Chondrocyte (in vitro differentiated cells): ENCODE results near the gene TMEM92. TPM values are rescaled to one million over a fixed set of nuclear protein-coding genes. Genes with fewer than 3 reads are reported as not detected.
A peak's percentile ranks its signal among the peaks of the same experiment; 100 is the strongest.

Experiments used
- DNase-seq: peaks from one replicate; pipeline ENCODE4 v3.0.0; 2021; ENCODE audit warnings: mixed read lengths, low spot score
- H3K27ac Mint-ChIP-seq: one replicate; pipeline ENCODE4 v1.8.0; 2021; ENCODE audit warnings: mild to moderate bottlenecking, moderate library complexity, mixed read lengths; ENCODE audit not compliant: unreplicated experiment
- H3K27me3 Mint-ChIP-seq: 2 replicates; pipeline ENCODE4 v1.8.0; 2021; ENCODE audit warnings: low read depth, mixed read lengths
- H3K36me3 Mint-ChIP-seq: 2 replicates; pipeline ENCODE4 v1.8.0; 2021; ENCODE audit warnings: low read depth, mixed read lengths
- H3K4me1 Mint-ChIP-seq: 2 replicates; pipeline ENCODE4 v1.8.0; 2021; ENCODE audit warnings: low read depth, mild to moderate bottlenecking, mixed read lengths
- H3K4me3 Mint-ChIP-seq: one replicate; pipeline ENCODE4 v1.8.0; 2021; ENCODE audit warnings: mild to moderate bottlenecking, moderate library complexity, mixed read lengths; ENCODE audit not compliant: unreplicated experiment
- H3K9me3 Mint-ChIP-seq: 2 replicates; pipeline ENCODE4 v1.8.0; 2021; ENCODE audit warnings: low read depth, mixed read lengths
- CTCF ChIP-seq: fragments of 200-600 bp; sonication (generic); IDR thresholded peaks from 2 replicates; pipeline ENCODE4 v1.5.0; 2021; ENCODE audit warnings: antibody characterized with exemption, mild to moderate bottlenecking, moderate library complexity
- total RNA-seq: library from RNA; stranded (reverse); gene quantifications from 3 replicates; pipeline ENCODE4 v1.2.1, GENCODE V29; 2021

TMEM92 gene
- total RNA-seq, 1 donor from 2014 or later: 1.6 TPM

- Mint-ChIP-seq H3K36me3 (peaks cover 1% of the 10 kb centered on the region), H3K9me3 (peaks cover 7% of the 10 kb centered on the region), H3K27ac (peak overlapping the region; percentile 90), H3K27me3 (no peaks in the 10 kb centered on the region), H3K4me3 (no peak overlapping the region), H3K4me1 (peaks cover 60% of the 10 kb centered on the region)
- no peak for DNase-seq
- no peak for TF ChIP-seq CTCF
Observed at GRCh38 chr17:50239937-50240336, 34.3 kb upstream of the TMEM92 start.

GRCh38 chr17:50240851-50241250 is 33.4 kb upstream of the TMEM92 start:
- no peak for TF ChIP-seq CTCF
- peak overlapping the region; percentile 90 for H3K27ac Mint-ChIP-seq
- no peak for DNase-seq
- H3K4me1 Mint-ChIP-seq: peaks cover 55% of the 10 kb centered on the region
- H3K4me3 Mint-ChIP-seq: no peak overlapping the region
- H3K9me3 Mint-ChIP-seq: peaks cover 7% of the 10 kb centered on the region
- peaks cover 1% of the 10 kb centered on the region for H3K36me3 Mint-ChIP-seq
- H3K27me3 Mint-ChIP-seq: no peaks in the 10 kb centered on the region

- peaks cover 7% of the 10 kb centered on the region for H3K9me3 Mint-ChIP-seq
- H3K27ac Mint-ChIP-seq: peak overlapping the region; percentile 90
- H3K4me3 Mint-ChIP-seq: no peak overlapping the region
- H3K36me3 Mint-ChIP-seq: peaks cover 1% of the 10 kb centered on the region
- no peaks in the 10 kb centered on the region for H3K27me3 Mint-ChIP-seq
- TF ChIP-seq CTCF: no peak
- peaks cover 50% of the 10 kb centered on the region for H3K4me1 Mint-ChIP-seq
- DNase-seq: no peak
Observed at GRCh38 chr17:50241431-50241830, 32.8 kb upstream of the TMEM92 start.

- TF ChIP-seq CTCF: no peak
- DNase-seq: no peak
- no peak overlapping the region for H3K4me3 Mint-ChIP-seq
Observed at GRCh38 chr17:50244771-50245170, 29.5 kb upstream of the TMEM92 start.

GRCh38 chr17:50248255-50248654 is 26.0 kb upstream of the TMEM92 start:
- Mint-ChIP-seq H3K4me3 (no peak overlapping the region), H3K36me3 (peaks cover 17% of the 10 kb centered on the region), H3K4me1 (no peaks in the 10 kb centered on the region), H3K27ac (no peak overlapping the region), H3K9me3 (peaks cover 32% of the 10 kb centered on the region), H3K27me3 (no peaks in the 10 kb centered on the region)
- no peak for DNase-seq
- TF ChIP-seq CTCF: no peak

More at GRCh38 chr17:50244771-50245170, 29.5 kb upstream of the TMEM92 start:
- peaks cover 29% of the 10 kb centered on the region for H3K9me3 Mint-ChIP-seq
- H3K27ac Mint-ChIP-seq: no peak overlapping the region
- H3K4me1 Mint-ChIP-seq: peaks cover 17% of the 10 kb centered on the region
- H3K36me3 Mint-ChIP-seq: peaks cover 14% of the 10 kb centered on the region
- H3K27me3 Mint-ChIP-seq: no peaks in the 10 kb centered on the region
